ENCODE results near the gene FHIT. TPM values are rescaled to one million over a fixed set of nuclear protein-coding genes. Genes with fewer than 3 reads are reported as not detected.

FHIT gene
- total RNA-seq, 1 experiment from 2014 or later, result 9.8 TPM

DNA sequence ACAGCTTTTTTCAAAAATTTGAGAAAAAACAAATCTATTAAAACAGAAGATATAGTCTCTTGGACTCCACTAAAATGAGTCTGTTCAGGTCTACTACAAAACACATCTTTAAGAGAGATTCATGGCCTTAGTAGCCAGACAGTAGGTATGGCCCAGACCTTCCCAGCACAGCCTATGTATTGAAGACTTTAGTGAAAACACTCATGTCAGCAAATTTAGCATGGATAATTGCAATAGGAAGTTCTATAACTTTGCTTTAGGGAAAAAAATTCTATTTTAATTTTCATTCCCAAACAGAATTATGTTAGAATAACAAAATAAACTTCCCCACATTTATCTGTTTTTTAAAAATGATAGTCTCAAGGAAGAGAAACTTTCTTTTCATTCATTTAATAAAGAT lies 976.6 kb downstream of the FHIT start:
- H3K9me2 ChIP-seq (ENCODE audit: insufficient read depth), result no peaks in the 10 kb centered on the region
- H3K4me2 ChIP-seq, result no peak overlapping the region
- TF ChIP-seq CTCF (conservative IDR thresholded peaks at IDR 0.05) (no peak), EZH2 (IDR thresholded peaks at IDR 0.05; ENCODE audit: low read depth) (no peak)
- H3K36me3 ChIP-seq (ENCODE audit: low read depth), result no peaks in the 10 kb centered on the region
- no peaks in the 10 kb centered on the region for H3K9me3 ChIP-seq (ENCODE audit: insufficient read depth, low read depth)
- DNase-seq, result no peak
- H3K27me3 ChIP-seq (ENCODE audit: insufficient read depth, low read depth), result no peaks in the 10 kb centered on the region
- H3K4me3 ChIP-seq, result no peak overlapping the region
- H3K4me1 ChIP-seq (replicated peaks; ENCODE audit: insufficient read depth), result no peaks in the 10 kb centered on the region
- H4K20me1 ChIP-seq (ENCODE audit: insufficient read depth), result no peaks in the 10 kb centered on the region
- CTCF ChIA-PET, result no interaction called here
- H3F3A ChIP-seq (ENCODE audit: insufficient read depth, low read depth), result no peaks in the 10 kb centered on the region
- intact Hi-C loops (cut with micrococcal nuclease; ENCODE audit: unreplicated experiment), result no loop called here
- no peak overlapping the region for H2AFZ ChIP-seq
- H3K79me2 ChIP-seq (ENCODE audit: low read depth), result no peaks in the 10 kb centered on the region
- POLR2A ChIA-PET (ENCODE audit: unreplicated experiment), result no interaction called here
- H3K27ac ChIP-seq, result no peak overlapping the region
- BruUV-seq (replicated peaks), result no TSS peak

- Histone ChIP-seq H3K4me2 (no peak overlapping the region), H3K27ac (no peak overlapping the region), H3K36me3 (ENCODE audit: low read depth) (no peaks in the 10 kb centered on the region), H4K20me1 (ENCODE audit: insufficient read depth) (no peaks in the 10 kb centered on the region), H3K27me3 (ENCODE audit: insufficient read depth, low read depth) (no peaks in the 10 kb centered on the region), H2AFZ (no peak overlapping the region), H3K9me2 (ENCODE audit: insufficient read depth) (no peaks in the 10 kb centered on the region), H3K4me1 (replicated peaks; ENCODE audit: insufficient read depth) (no peaks in the 10 kb centered on the region), H3K79me2 (ENCODE audit: low read depth) (no peaks in the 10 kb centered on the region), H3K4me3 (no peak overlapping the region), H3F3A (ENCODE audit: insufficient read depth, low read depth) (no peaks in the 10 kb centered on the region), H3K9me3 (ENCODE audit: insufficient read depth, low read depth) (no peaks in the 10 kb centered on the region)
- no peak for DNase-seq
- BruUV-seq (replicated peaks), result no TSS peak
- CTCF ChIA-PET, result no interaction called here
- POLR2A ChIA-PET (ENCODE audit: unreplicated experiment), result no interaction called here
- no peak for TF ChIP-seq EZH2 (IDR thresholded peaks at IDR 0.05; ENCODE audit: low read depth)
- TF ChIP-seq CTCF (conservative IDR thresholded peaks at IDR 0.05), result no peak
- intact Hi-C loops (cut with micrococcal nuclease; ENCODE audit: unreplicated experiment), result no loop called here
These were observed 977.2 kb downstream of the FHIT start for GRCh38 chr3:60274098-60274497.

DNA sequence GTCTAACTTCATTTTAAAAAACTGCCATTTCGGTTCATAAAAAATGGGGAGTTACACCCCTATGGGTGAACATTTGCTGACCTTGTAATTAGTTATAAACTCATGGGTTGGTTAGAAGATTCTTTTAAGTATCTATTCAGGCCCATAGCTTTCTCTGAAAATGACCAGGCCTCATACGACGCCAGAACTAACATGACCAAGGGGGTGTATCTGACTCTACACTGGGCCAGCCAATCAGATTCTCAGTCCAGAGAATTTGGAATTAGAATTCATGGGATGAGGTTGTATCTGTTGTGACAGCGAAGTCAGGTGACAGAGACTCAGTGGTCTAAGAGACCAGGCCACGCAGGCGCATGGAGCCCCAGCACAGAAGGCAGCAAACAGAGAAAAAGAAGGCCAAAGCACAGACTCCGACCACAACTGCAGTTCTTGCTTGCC lies 981.4 kb downstream of the FHIT start:
- Histone ChIP-seq H3K79me2 (ENCODE audit: low read depth) (no peaks in the 10 kb centered on the region), H3K9me3 (ENCODE audit: insufficient read depth, low read depth) (no peaks in the 10 kb centered on the region), H3F3A (ENCODE audit: insufficient read depth, low read depth) (no peaks in the 10 kb centered on the region), H3K36me3 (ENCODE audit: low read depth) (no peaks in the 10 kb centered on the region), H3K4me1 (replicated peaks; ENCODE audit: insufficient read depth) (no peaks in the 10 kb centered on the region), H3K4me3 (no peak overlapping the region), H3K27ac (no peak overlapping the region), H2AFZ (no peak overlapping the region), H3K9me2 (ENCODE audit: insufficient read depth) (no peaks in the 10 kb centered on the region), H3K27me3 (ENCODE audit: insufficient read depth, low read depth) (no peaks in the 10 kb centered on the region), H4K20me1 (ENCODE audit: insufficient read depth) (no peaks in the 10 kb centered on the region), H3K4me2 (no peak overlapping the region)
- no TSS peak for BruUV-seq (replicated peaks)
- no peak for TF ChIP-seq CTCF (conservative IDR thresholded peaks at IDR 0.05)
- no peak for TF ChIP-seq EZH2 (IDR thresholded peaks at IDR 0.05; ENCODE audit: low read depth)
- intact Hi-C loops (cut with micrococcal nuclease; ENCODE audit: unreplicated experiment), result no loop called here
- POLR2A ChIA-PET (ENCODE audit: unreplicated experiment), result no interaction called here
- DNase-seq, result no peak
- CTCF ChIA-PET, result no interaction called here

Measured in PC-9 (cell line).